8988T (cell line): Measurements from ENCODE around the gene DUS3L.

Experiments used
- DNase-seq: peaks from one replicate; pipeline ENCODE4 v3.0.0; 2011

Gene DUS3L

DNA sequence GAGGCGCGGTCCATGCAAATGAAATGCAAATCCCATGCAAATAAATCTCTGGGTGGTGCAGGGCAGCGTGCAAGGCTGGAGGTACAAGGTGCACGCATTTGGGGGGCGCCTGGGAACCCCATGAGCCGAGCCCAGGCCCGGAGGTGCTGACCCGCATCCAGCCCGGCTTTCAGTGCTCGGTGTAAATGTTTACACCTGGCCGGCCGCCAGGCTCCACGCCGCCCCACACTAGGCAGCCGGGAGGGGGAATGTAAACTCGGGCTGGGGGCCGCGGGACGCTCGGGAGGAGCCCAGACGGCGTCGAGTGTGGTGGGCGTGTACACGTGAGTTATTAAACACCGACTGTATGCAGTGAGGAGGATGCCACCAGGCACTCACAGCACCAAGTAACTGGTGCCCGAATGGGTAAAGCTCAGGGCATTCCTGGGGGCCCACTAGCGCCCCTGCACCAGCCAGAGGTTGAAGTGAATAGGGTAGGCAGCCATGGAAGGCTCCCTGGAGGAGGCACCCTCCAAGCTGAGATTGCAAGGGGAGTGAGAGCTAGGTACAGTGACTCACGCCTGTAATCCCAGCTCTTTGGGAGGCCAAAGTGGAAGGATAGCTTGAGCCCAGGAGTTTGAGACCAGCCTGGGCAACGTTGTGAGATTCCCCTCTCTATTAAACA, 31.4 kb upstream of the DUS3L start:
- no peak for DNase-seq

- DNase-seq, result no peak
Observed at GRCh38 chr19:5821521-5822180, 30.7 kb upstream of the DUS3L start.

DNA sequence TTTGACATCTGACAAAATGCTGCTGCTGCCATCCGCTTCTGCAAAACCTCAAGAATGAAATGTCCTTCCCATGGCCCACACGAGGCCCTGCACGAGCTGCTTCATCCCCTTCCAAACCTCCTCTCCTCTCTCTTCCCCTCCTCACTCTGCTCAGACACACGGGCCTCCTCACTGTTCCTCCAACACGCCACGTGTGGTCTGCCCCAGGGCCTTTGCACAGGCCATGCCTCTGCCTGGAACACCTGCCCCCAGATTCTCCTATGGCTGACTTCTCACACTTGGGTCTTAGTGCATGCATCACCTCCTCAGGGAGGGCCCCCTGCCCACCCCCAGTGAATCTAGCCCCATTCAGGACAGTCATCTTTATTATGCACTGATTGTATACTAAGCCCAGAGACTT, 29.8 kb upstream of the DUS3L start:
- DNase-seq, result no peak

DNA sequence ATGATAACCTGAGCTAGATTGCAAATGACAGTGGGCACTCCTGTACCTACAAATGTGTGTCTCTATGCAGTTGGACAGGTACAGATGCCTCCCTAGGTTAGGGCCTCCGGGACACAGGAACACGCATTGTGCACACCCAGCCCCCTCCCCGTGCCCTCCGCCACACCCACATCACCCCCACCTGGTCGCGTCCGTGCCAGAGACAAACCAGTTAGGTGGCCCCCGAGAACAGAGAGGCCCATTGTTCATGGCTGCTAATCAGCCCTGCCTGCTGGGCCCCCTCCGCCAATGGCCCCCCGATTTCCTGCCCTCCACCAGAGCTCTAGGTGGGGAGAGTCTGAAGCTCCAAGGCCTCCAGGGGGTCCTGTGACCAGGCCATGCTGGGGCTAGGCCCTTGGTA, 27.6 kb upstream of the DUS3L start:
- DNase-seq, result no peak

DNA sequence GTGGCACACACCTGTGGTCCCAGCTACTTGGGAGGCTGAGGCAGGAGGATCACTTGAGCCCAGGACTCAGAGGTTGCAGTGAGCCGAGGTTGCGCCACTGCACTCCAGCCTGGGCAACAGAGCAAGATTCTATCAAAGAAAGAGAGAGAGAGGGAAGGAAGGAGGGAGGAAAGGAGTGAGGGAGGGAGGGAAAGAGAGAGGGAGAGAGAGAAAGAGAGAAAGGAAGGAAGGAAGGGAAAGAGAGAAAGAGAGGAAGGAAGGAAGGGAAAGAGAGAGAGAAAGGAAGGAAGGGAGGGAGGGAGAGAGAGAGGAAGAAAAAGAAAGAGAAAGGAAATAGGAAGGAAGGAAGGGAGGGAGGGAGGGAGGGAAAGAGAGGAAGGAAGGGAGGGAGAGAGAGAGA, 26.3 kb upstream of the DUS3L start:
- no peak for DNase-seq

- no peak for DNase-seq
Observed at GRCh38 chr19:5814852-5815246, 23.9 kb upstream of the DUS3L start.

GRCh38 chr19:5814123-5814851, 23.3 kb upstream of the DUS3L start:
- no peak for DNase-seq

GRCh38 chr19:5811117-5811516, 20.2 kb upstream of the DUS3L start:
- no peak for DNase-seq

GRCh38 chr19:5809469-5809868, 18.5 kb upstream of the DUS3L start:
- no peak for DNase-seq

- no peak for DNase-seq
Observed at GRCh38 chr19:5809053-5809452, 18.1 kb upstream of the DUS3L start.

GRCh38 chr19:5808120-5808816, 17.3 kb upstream of the DUS3L start:
- DNase-seq, result no peak

GRCh38 chr19:5806905-5807304, 15.9 kb upstream of the DUS3L start:
- DNase-seq, result no peak

GRCh38 chr19:5806133-5806489, 15.1 kb upstream of the DUS3L start:
- no peak for DNase-seq

DNA sequence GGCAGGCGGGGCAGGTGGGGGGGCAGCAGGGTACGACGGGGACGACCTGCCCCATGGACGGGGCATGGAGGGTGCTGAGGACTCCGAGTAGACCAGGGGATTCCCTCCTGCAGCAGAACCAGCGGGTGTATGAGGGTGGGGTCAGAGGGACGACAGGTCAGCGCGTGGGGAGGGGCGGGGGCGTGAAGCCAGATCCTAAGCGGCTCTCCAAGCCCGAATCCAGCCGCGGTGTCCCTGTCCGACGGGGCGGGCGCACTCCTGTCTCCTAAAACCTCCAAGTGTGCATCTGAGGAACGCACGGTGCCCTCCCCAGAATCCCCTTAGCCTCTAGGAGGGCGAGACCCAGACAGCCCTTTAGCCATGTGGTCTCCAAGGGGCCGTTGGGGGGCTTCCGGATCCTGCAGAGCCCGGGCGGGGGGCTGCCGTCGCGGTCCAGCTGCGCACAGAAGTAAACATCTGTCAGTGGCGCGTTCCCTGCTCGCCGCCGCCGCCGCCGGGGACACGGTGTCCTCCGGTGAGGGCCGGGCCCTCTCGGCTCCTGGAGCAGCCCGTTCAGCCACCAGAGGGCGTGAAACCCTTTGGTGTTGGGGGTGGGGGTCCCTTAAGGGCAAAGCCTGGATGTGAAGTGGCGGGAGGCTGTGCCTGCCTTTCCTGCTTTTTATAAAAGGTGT, 14.6 kb upstream of the DUS3L start:
- DNase-seq, result peak; percentile 87

- peak; percentile 80 for DNase-seq
Observed at GRCh38 chr19:5804516-5805461, 13.8 kb upstream of the DUS3L start, which contains the start of gene NRTN. Gene NRTN, plus strand, starts transcription at chr19:5805067. Its CDS starts 19,099 bp downstream, at chr19:5824166.

DNA sequence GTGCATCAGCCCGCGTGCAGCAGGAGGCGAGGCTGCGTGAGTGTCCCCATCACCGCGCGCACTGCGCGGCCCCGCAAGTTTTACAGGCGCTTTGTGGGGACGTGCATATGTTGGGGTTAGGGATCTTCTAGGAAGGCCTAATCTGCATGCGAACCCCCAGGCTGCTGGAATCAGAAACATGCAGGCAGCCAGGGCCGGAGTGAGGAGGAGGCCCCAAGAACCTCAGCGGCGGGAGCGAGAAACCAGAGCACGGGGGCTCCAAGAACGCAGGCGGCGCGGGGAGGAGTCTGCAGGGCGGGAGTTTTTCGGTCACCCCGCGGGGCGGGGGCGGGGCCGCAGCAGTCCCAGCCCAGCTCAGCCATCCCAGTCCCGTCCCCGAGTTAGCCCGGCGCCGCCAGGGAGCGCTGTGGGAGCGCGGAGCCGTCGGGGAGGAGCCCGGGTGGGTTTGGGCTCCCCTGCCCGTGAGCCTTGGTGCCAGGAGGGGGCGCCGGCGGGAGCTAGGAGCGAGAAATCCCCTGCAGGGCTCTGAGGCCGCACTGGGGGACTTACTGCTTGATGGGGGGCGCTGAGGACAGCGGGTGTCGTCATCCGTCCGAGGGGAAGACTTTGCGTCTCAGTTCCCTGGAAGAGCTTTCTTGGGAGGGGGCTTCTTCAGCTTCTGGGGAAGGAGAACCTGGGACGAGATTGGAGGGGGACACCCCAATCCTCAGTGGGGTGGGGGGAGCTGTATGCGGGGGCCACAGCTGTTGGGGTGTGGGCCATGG, 13.0 kb upstream of the DUS3L start:
- peak; percentile 97 for DNase-seq

GRCh38 chr19:5803441-5803751, 12.4 kb upstream of the DUS3L start:
- DNase-seq, result no peak

GRCh38 chr19:5801796-5802619, 11.0 kb upstream of the DUS3L start:
- no peak for DNase-seq

DNA sequence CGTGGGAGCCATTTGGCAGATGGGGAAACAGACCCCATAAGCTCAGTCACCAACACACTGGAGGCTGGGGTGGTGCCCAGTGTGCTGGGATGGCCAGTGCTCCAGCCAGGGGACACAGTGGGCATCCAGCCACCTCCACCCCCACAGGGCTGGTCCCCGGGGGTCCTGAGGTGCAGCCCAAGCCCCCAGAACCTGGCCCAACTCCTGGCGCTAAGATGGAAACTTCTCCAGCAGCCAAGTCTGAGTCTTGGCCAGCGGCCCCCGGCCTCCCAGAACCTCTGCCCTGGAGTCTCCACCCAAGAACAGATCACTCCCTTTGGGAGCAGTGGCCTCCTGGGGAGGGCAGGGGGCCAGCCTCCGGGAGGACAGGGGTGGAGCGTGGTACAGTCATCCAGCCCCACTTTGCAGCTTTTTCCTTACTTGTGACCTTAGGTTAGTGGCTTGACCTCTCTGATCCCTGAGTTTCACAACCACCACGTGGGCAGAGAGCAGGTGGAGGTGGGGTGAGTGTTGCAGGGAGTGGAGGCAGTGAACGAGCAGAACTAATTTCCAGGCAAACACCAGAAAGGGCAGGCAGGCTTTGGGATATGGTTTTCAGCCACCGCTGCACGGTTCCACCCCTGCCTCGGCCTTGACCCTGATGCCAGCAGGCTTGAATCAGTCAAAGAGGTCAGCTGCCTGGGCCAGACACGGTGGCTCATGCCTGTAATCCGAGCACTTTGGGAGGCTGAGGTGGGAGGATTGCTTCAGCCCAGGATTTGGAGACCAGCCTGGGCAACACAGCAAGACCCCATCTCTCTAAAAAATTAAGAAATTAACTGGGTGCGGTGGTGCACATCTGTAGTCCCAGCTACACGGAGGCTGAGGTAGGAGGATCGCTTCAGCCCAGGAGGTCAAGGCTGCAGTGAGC, 9.7 kb upstream of the DUS3L start:
- no peak for DNase-seq
